HepG2 (cell line): ENCODE measurements around the gene MYCBPAP. TPM values are rescaled to one million over a fixed set of nuclear protein-coding genes. Genes with fewer than 3 reads are reported as not detected.

Experiments
- ATAC-seq: fragments of 200-7000 bp; cut with Tn5 transposase; 3 replicates; pipeline ENCODE4 v1.9.1; 2020; ENCODE audit warnings: mild to moderate bottlenecking, moderate library complexity
- BruUV-seq: library from RNA; stranded (reverse); fragments of 400-500 nt; replicated peaks from 2 replicates; lab custom pipeline; 2021; lab: Mats Ljungman, UMichigan
- CTCF ChIA-PET: fragments of 300-600 bp; formaldehyde crosslinking; extraction: SDS; loops from one replicate; lab custom pipeline; 2021; ENCODE audit warnings: low total read pairs, inconsistent platforms, low intra/inter-chr PET ratio; lab: Yijun Ruan, JAX
- POLR2A ChIA-PET: fragments of 350-600 bp; sonication (Branson Sonifier 250); formaldehyde crosslinking; loops from one replicate; lab custom pipeline; 2020; ENCODE audit warnings: antibody characterized with exemption, inconsistent platforms; lab: Yijun Ruan, JAX
- DNase-seq: peaks from one replicate; pipeline ENCODE4 v3.0.0-alpha.2; 2015; ENCODE audit warnings: low spot score
- FAIRE-seq: peaks from 3 replicates; lab custom pipeline; 2011; peaks lifted over from hg19 to GRCh38; lab: Jason Lieb, UNC
- H2AFZ ChIP-seq: one replicate; pipeline ENCODE4 v1.6.1; 2011; ENCODE audit warnings: low read length, inconsistent platforms
- H3K27ac ChIP-seq: fragments of 300-600 bp; 3 replicates; pipeline ENCODE4 v1.8.0; 2011; ENCODE audit warnings: mixed run types, mild to moderate bottlenecking, mixed read lengths, low read length, inconsistent platforms; ENCODE audit not compliant: insufficient read depth; ENCODE audit errors: extremely low read length
- H3K27me3 ChIP-seq, 2 experiments: fragments of 200-600 bp in 1 of 2; 2 replicates in 1 of 2; 3 replicates in 1 of 2; pipeline versions ENCODE4 v1.6.0 to v1.8.0; 2011; ENCODE audit warnings: low read length in 2 of 2, mild to moderate bottlenecking in 2 of 2, moderate library complexity in 2 of 2, inconsistent platforms in 1 of 2; ENCODE audit not compliant: insufficient read depth in 2 of 2, control insufficient read depth in 1 of 2
- H3K36me3 ChIP-seq, 2 experiments: fragments of 200-600 bp in 1 of 2; replicated peaks in 1 of 2; 2 replicates in 1 of 2; 3 replicates in 1 of 2; pipeline versions ENCODE4 v1.5.1 to v1.8.0; 2011; ENCODE audit warnings: low read length in 2 of 2, inconsistent platforms in 1 of 2; ENCODE audit not compliant: insufficient read depth in 2 of 2, control insufficient read depth in 1 of 2
- H3K4me1 ChIP-seq: 2 replicates; pipeline ENCODE4 v1.5.1; 2012; ENCODE audit warnings: low read length, inconsistent platforms; ENCODE audit not compliant: insufficient read depth
- H3K4me2 ChIP-seq: 2 replicates; pipeline ENCODE4 v1.6.0; 2011; ENCODE audit warnings: low read depth, low read length, inconsistent platforms
- H3K4me3 ChIP-seq, 3 experiments: fragments of 200-600 bp in 1 of 3; sonication (generic), shearing (Covaris generic) in 1 of 3; replicated peaks in 1 of 3; 2 replicates each; pipeline ENCODE4 v1.5.1; 2011 to 2016; ENCODE audit warnings: low read length in 3 of 3, inconsistent platforms in 2 of 3, low read depth in 2 of 3, mild to moderate bottlenecking in 2 of 3, control low read depth in 1 of 3, mixed read lengths in 1 of 3; ENCODE audit not compliant: insufficient read depth in 1 of 3
- H3K79me2 ChIP-seq: one replicate; pipeline ENCODE4 v1.6.1; 2011; ENCODE audit warnings: low read length, inconsistent platforms; ENCODE audit not compliant: insufficient read depth
- H3K9ac ChIP-seq: 2 replicates; pipeline ENCODE4 v1.6.0; 2011; ENCODE audit warnings: mild to moderate bottlenecking, low read depth, low read length, inconsistent platforms; ENCODE audit not compliant: insufficient read depth
- H3K9me3 ChIP-seq: 2 replicates; pipeline ENCODE4 v1.5.1; 2012; ENCODE audit warnings: mild to moderate bottlenecking, low read length
- H4K20me1 ChIP-seq: 2 replicates; pipeline ENCODE4 v1.6.0; 2011; ENCODE audit warnings: inconsistent platforms, mild to moderate bottlenecking, low read length, moderate library complexity; ENCODE audit not compliant: insufficient read depth
- FOXP1 ChIP-seq, 2 experiments: fragments of 450-650 bp in 1 of 2; IDR thresholded peaks; 2 replicates each; pipeline ENCODE4 v1.6.1; 2017 to 2018; ENCODE audit warnings: antibody characterized with exemption in 1 of 2
- MIXL1 ChIP-seq: IDR thresholded peaks from 2 replicates; pipeline ENCODE4 v1.6.1; 2016
- NCOA2 ChIP-seq: sonication (generic); formaldehyde crosslinking; IDR thresholded peaks from 2 replicates; pipeline ENCODE4 v1.8.0; 2022; ENCODE audit warnings: inconsistent platforms
- PHF8 ChIP-seq: sonication (generic); formaldehyde crosslinking; IDR thresholded peaks from 2 replicates; pipeline ENCODE4 v1.5.0; 2020; ENCODE audit warnings: missing genetic modification reagents
- RARA ChIP-seq: IDR thresholded peaks from 2 replicates; pipeline ENCODE4 v1.6.1; 2016; ENCODE audit warnings: missing genetic modification reagents, missing compliant biosample characterization
- THAP8 ChIP-seq: sonication (generic); formaldehyde crosslinking; IDR thresholded peaks from 2 replicates; pipeline ENCODE4 v1.5.1; 2020; ENCODE audit warnings: missing genetic modification reagents, mild to moderate bottlenecking, borderline replicate concordance
- ZNF432 ChIP-seq: sonication (generic); formaldehyde crosslinking; IDR thresholded peaks from 2 replicates; pipeline ENCODE4 v1.5.0; 2020; ENCODE audit warnings: missing genetic modification reagents, mild to moderate bottlenecking, borderline replicate concordance
- ZNF629 ChIP-seq: sonication (generic); formaldehyde crosslinking; conservative IDR thresholded peaks from 2 replicates; pipeline ENCODE4 v1.5.0; 2020; ENCODE audit warnings: missing genetic modification reagents
- WGBS: methylation state at CpG from one replicate; pipeline ENCODE4 v1.1.6; 2017; ENCODE audit warnings: low lambda C conversion rate; 5-methylcytosine and 5-hydroxymethylcytosine counted together
- in situ Hi-C: cut with HindIII; loops from 2 replicates; pipeline ENCODE4 v1.10.0; 2017; ENCODE audit warnings: low pct_unique_long_range_greater_than_20kb; ENCODE audit not compliant: extremely low pct_ligation_motif_present
- intact Hi-C: fragments of 100-400 bp; cut with micrococcal nuclease; formaldehyde crosslinking; loops from one replicate; pipeline ENCODE4 v1.10.0; 2022; ENCODE audit not compliant: unreplicated experiment
- polyA plus RNA-seq, 8 experiments: library from polyadenylated mRNA; depleted of rRNA in 3 of 8; stranded (reverse) in 7 of 8; unstranded in 1 of 8; fragments of >200 nt; fragmentation: Illumina TruSeq in 4 of 8; extraction: Trizol in 4 of 8; gene quantifications; 2 replicates each; pipeline versions ENCODE4 v1.2.1 to v1.2.3, GENCODE V29; 2011 to 2016; ENCODE audit warnings: low read depth in 4 of 8, missing spikeins in 1 of 8, mixed read lengths in 1 of 8; ENCODE audit not compliant: insufficient read depth in 1 of 8
- total RNA-seq, 5 experiments: library from RNA; depleted of rRNA; stranded (reverse); fragments of >200 nt; fragmentation: Illumina TruSeq; extraction: Trizol; gene quantifications; 2 replicates each; pipeline ENCODE4 v1.2.3, GENCODE V29; 2016; ENCODE audit warnings: low read depth in 1 of 5

The MYCBPAP gene
- total and polyA plus RNA-seq, 2 of the 13 experiments (the other 11 are each of a cell fraction or from before 2014, with no cell fraction given), result 0.22 to 0.24 TPM

- intact Hi-C loops (no loop called here), in situ Hi-C loops (loop anchor here (5.0 kb wide), 2 partner anchors 146 to 216 kb away; no protein-coding TSS in a partner anchor)
- peaks cover 9 to 19% of the 10 kb centered on the region in 2 experiments; a peak in 4 of 5 replicates for H3K36me3 ChIP-seq
- peaks cover 3% of the 10 kb centered on the region for H3K79me2 ChIP-seq
- FAIRE-seq (no peak), ATAC-seq (no peak), DNase-seq (no peak)
- BruUV-seq, result TSS peak; percentile 42
- H3K27me3 ChIP-seq, result no peaks in the 10 kb centered on the region
- 0 out of 2 replicates have a peak, but pooled peaks have one; percentile 15 for TF ChIP-seq RARA (CRISPR knock-in tag)
- no peak for TF ChIP-seq THAP8 (CRISPR knock-in tag)
- TF ChIP-seq FOXP1 (IDR thresholded peaks at IDR 0.05), result no peak
- TF ChIP-seq FOXP1 (CRISPR knock-in tag; IDR thresholded peaks at IDR 0.05), result 0 out of 2 replicates have a peak, but pooled peaks have one; percentile 9
- TF ChIP-seq MIXL1 (CRISPR knock-in tag), result peak; percentile 54; the same call in 1 of the 2 replicates
- no peak overlapping the region for H3K4me3 ChIP-seq
- no peak overlapping the region for H2AFZ ChIP-seq
- WGBS, result 75% methylated on average over 2 of the region's 2 CpGs
- no peak overlapping the region for H3K4me2 ChIP-seq
- H4K20me1 ChIP-seq, result peaks cover 4% of the 10 kb centered on the region; the same call in 1 of the 2 replicates
- H3K9ac ChIP-seq, result no peak overlapping the region
- no peaks in the 10 kb centered on the region for H3K9me3 ChIP-seq
- peaks cover 43% of the 10 kb centered on the region for H3K4me1 ChIP-seq
- CTCF ChIA-PET, result interaction anchor here (2.8 kb wide), 1 partner anchor 145 kb away, joined by 16 read pairs; no protein-coding TSS in a partner anchor
- POLR2A ChIA-PET, result no interaction called here
- H3K27ac ChIP-seq, result no peak overlapping the region
Observed at GRCh38 chr17:50480854-50481490, 27.3 kb upstream of the MYCBPAP start.

- peaks cover 9 to 19% of the 10 kb centered on the region in 2 experiments; a peak in 4 of 5 replicates for H3K36me3 ChIP-seq
- no peak for DNase-seq
- H3K27ac ChIP-seq, result no peak overlapping the region
- peaks cover 37% of the 10 kb centered on the region for H3K4me1 ChIP-seq
- BruUV-seq, result no TSS peak
- no peaks in the 10 kb centered on the region for H3K27me3 ChIP-seq
- POLR2A ChIA-PET, result interaction anchor here (0.5 kb wide), 1 partner anchor 222 kb away, joined by 3 read pairs; no protein-coding TSS in a partner anchor
- peaks cover 3% of the 10 kb centered on the region for H3K79me2 ChIP-seq
- WGBS, result 90% methylated on average over 4 of the region's 4 CpGs
- TF ChIP-seq NCOA2 (no peak), PHF8 (CRISPR knock-in tag) (no peak), ZNF432 (no peak), ZNF629 (CRISPR knock-in tag) (peak; percentile 70)
- no peak overlapping the region for H3K4me2 ChIP-seq
- H4K20me1 ChIP-seq, result peaks cover 4% of the 10 kb centered on the region; the same call in 1 of the 2 replicates
- intact Hi-C loops, result loop anchor here (1.0 kb wide), 5 partner anchors 20 to 212 kb away; partner anchors contain the start of gene SPATA20
- in situ Hi-C loops, result loop anchor here (5.0 kb wide), 2 partner anchors 146 to 216 kb away; no protein-coding TSS in a partner anchor
- CTCF ChIA-PET, result interaction anchor here (1.6 to 2.8 kb wide), 2 partner anchors 19 to 145 kb away, joined by 9 to 16 read pairs; no protein-coding TSS in a partner anchor
- no peak overlapping the region for H3K4me3 ChIP-seq
- H3K9me3 ChIP-seq, result no peaks in the 10 kb centered on the region
- no peak overlapping the region for H3K9ac ChIP-seq
- ATAC-seq, result no peak
- no peak overlapping the region for H2AFZ ChIP-seq
- FAIRE-seq, result no peak
Observed at GRCh38 chr17:50481648-50482047, 26.6 kb upstream of the MYCBPAP start.
